Stimulated activated CD4-positive, alpha-beta T cell treated with anti-CD3 and anti-CD28 coated beads, Interleukin-15, amount 100 ng/mL, for 24 hours (primary cell): ENCODE data around the gene SERGEF.

ENCODE experiments used
- DNase-seq: peaks from one replicate; pipeline ENCODE4 v3.0.0-alpha.2; 2020

Gene SERGEF

GRCh38 chr11:17810041-17810440 is 202.8 kb downstream of the SERGEF start:
- no peak for DNase-seq

GRCh38 chr11:17807034-17807433 is 205.8 kb downstream of the SERGEF start:
- DNase-seq: no peak

GRCh38 chr11:17805873-17806272 is 207.0 kb downstream of the SERGEF start:
- no peak for DNase-seq

GRCh38 chr11:17805043-17805442 is 207.8 kb downstream of the SERGEF start:
- no peak for DNase-seq

- no peak for DNase-seq
Observed at GRCh38 chr11:17803754-17804334, 209.0 kb downstream of the SERGEF start.

- no peak for DNase-seq
Observed at GRCh38 chr11:17802491-17802890, 210.4 kb downstream of the SERGEF start.

- no peak for DNase-seq
Observed at GRCh38 chr11:17801166-17801565, 211.7 kb downstream of the SERGEF start.

- DNase-seq: no peak
Observed at GRCh38 chr11:17799147-17799546, 213.7 kb downstream of the SERGEF start.

- no peak for DNase-seq
Observed at GRCh38 chr11:17798716-17799115, 214.1 kb downstream of the SERGEF start.

- no peak for DNase-seq
Observed at GRCh38 chr11:17798253-17798652, 214.6 kb downstream of the SERGEF start.

GRCh38 chr11:17796154-17796553 is 216.7 kb downstream of the SERGEF start:
- no peak for DNase-seq

GRCh38 chr11:17794981-17795380 is 217.9 kb downstream of the SERGEF start:
- DNase-seq: no peak

- DNase-seq: no peak
Observed at GRCh38 chr11:17793642-17794170, 219.1 kb downstream of the SERGEF start.

- no peak for DNase-seq
Observed at GRCh38 chr11:17792161-17792560, 220.7 kb downstream of the SERGEF start.

- DNase-seq: no peak
Observed at GRCh38 chr11:17791144-17791543, 221.7 kb downstream of the SERGEF start.

- no peak for DNase-seq
Observed at GRCh38 chr11:17790453-17790852, 222.4 kb downstream of the SERGEF start.

GRCh38 chr11:17788084-17788483 is 224.8 kb downstream of the SERGEF start:
- DNase-seq: no peak

GRCh38 chr11:17786824-17787525 is 225.9 kb downstream of the SERGEF start:
- DNase-seq: no peak

GRCh38 chr11:17783878-17784277 is 229.0 kb downstream of the SERGEF start:
- no peak for DNase-seq

GRCh38 chr11:17782603-17783337 is 230.1 kb downstream of the SERGEF start:
- no peak for DNase-seq

- no peak for DNase-seq
Observed at GRCh38 chr11:17782145-17782544, 230.7 kb downstream of the SERGEF start.

- no peak for DNase-seq
Observed at GRCh38 chr11:17781626-17782025, 231.2 kb downstream of the SERGEF start.

- DNase-seq: no peak
Observed at GRCh38 chr11:17781221-17781620, 231.6 kb downstream of the SERGEF start.

GRCh38 chr11:17780668-17781067 is 232.2 kb downstream of the SERGEF start:
- DNase-seq: no peak
